HG02852 (cell line): ENCODE data around the gene MORC1.
"Not testable (repeated sequence)": the region's sequence is repeated elsewhere in the genome, so short reads cannot be mapped to it uniquely, and the experiment has no call there.

Experiments
- ATAC-seq: cut with Tn5 transposase; IDR thresholded peaks from one replicate; pipeline ENCODE4 v1.9.1; 2021; ENCODE audit warnings: mild to moderate bottlenecking, moderate library complexity; ENCODE audit not compliant: unreplicated experiment

MORC1 gene

DNA sequence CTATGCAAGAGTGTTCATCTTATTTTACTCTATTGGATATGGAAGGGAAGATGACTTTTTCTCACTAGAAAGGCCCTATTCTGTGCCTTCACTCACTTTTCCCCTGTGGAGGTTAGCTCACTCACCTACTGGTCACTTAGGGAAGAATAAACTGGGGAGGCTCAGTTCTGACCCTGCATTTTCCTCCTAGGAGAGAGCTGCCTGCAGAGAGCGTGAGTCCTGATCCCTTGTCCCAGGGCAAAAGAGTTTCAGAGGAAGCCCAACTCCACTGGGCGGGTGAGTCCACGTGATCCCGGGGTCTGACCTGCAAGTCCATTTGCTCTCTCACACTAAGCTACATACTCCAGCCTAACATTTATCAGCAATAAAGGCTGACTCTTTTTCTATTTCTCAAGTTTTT is 8.4 kb downstream of the MORC1 start:
- ATAC-seq: no peak

DNA sequence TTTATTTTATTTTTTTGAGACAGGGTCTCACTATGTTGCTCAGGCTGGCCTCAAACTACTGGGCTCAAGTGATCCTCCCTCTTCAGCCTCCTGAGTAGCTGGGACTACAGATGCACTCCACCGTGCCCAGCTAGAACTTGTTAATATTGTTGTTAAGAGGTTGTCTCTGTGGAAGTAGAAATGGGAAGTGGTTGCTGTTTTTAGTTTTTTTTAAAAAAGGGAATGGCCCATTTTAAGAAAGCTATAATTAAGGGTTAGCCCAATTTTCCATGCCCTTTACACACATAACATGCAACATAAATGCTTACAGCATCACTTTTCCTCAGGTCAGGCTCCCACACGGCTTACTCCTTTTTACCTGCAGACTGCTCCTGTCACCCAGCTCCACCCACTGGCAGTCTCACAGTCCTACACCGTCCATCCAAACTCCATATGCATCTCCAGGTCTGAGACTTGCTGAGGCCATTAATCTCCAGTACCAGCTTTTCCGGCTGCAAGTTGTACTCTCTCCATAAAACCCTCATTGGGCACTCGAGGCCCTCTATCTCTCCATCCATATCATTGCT is 19.8 kb downstream of the MORC1 start:
- no peak for ATAC-seq

DNA sequence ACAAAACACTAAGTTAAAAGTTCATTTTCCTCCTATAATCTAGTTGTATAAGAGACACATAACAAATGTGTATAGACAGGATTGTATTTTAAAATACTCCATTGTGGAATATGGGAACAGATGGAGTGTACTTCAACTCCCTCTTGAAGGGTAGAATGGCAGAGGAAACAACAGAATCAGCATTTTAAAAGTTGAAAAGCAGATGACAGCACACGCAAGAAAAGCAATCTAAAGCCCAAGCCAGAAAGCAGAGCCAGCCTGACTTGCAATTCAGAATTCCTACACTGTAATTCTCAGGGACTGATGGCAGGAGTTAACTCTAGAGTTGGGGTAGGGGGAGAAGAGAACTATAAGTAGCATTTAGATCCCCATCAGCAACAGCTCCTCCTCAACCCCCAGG is 22.8 kb downstream of the MORC1 start:
- ATAC-seq: no peak

DNA sequence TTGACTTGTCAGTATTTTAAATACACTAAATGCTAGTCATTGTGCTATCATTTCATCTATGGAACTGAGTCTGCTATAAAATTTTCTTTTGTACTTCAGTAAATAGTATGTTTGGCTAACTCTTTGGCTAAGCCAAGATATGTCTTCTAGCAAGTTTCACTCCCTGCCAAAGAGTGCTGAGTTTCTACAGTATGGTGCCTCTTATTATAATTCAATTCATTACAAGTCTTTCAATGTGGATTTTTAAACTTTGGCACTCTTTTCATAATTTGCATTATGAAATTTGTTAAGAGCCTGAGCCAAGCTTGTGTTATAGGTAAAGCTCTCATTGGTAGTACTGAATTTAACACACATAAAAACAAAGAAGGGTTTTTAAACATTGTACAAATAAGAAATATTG is 24.4 kb downstream of the MORC1 start:
- ATAC-seq: no peak

DNA sequence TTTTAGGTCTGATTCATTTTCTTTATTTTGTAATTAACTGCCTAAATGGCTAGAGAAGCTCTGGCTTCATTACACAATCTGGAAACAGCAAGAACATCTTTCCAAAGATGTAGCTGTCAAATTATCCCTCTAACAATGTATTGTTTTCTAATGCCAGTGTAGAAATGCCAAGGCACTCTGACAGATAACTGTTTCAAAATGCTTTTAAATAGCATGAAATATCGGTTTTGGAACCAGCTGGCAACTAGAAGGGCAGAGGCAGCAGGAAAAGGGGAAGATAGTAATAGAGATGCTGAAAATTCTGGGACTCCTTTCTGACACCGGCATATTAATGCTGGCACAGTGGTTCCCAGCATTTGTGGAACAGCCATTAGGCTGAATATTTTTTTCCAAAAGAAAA is 26.1 kb downstream of the MORC1 start:
- no peak for ATAC-seq

DNA sequence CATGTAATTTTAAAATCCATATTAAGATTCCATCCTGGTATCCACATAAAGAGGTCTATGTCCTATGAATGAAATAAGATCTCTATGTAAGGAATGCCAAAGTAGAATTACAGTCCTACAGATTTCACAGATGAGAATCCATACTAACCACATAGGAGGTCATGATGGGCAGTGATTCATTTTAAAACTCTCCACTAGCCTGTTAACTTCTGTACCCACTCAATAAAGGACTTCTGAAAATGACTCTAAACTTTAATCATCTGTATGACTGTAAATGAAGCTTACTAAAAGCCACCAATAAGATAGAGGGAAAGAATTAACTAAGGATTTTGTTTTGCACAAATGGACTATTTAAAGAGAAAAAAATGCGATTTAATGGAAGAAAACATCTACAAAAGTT is 28.7 kb downstream of the MORC1 start:
- no peak for ATAC-seq

DNA sequence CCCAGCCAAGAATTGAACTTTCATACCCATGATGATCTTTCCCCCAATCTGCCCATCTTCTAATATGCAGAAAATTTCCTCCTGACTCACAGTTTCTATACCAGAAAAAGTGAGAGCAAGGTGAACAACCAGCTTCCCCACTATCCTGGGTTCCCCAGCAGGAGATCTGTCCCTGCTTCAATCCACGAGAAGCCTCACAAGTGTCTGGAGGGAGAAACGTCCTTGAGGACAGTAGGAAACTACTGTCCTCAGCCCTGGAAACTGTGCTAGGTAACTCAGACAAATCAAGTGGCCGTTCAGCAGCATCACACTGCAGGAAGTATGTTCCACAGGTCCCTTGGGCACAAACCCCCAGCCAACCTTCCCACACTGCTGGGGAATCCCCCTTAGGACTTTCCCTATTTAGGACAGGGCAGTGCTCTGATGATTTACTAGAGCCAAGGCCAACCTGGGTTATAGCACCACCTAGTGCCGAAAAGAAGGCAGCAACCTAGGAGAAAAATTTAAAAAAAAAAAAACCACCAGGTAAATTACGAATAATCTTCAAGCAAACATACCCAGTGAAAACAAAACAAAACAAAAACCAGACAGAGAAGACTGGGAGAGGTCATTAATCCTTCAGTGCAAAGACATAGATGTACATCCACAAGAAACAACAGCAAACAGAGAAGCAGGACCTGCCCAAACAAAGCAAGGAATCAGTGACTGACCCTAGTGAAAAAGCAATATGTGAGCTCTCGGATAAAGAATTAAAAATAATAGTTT is 36.0 kb downstream of the MORC1 start:
- ATAC-seq: peak; percentile 99

DNA sequence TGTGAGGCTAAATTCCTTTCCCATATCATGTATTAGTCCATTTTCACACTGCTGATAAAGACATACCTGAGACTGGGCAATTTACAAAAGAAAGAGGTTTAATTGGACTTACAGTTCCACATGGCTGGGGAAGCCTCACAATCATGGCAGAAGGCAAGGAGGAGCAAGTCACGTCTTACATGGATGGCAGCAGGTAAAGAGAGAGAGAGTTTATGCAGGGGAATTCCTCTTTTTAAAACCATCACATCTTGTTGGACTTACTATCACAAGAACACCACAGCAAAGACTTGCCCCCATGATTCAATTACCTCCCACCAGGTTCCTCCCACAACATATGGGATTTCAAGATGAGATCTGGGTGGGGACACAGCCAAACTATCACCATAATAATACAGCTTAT is 37.8 kb downstream of the MORC1 start:
- ATAC-seq: not testable (repeated sequence)

DNA sequence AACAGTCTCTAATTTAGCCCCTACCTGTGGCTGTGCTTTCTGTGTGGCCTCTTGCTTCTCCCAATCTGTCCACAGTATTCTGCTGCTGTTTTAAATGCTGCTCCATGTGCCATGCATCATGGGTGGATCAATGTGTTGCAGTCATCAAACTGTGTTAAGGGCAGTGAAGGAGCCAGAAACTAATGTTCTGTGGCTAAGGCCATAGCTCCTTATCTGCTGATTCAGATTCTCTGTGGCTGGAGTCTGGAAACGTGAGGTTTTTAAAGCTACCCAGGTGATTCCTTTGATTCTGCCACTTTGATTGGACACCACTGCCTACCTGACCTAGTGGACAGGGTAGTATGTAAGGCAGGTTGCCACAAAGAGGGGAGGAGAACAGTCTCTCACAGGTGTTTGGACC is 44.8 kb downstream of the MORC1 start:
- ATAC-seq: no peak

DNA sequence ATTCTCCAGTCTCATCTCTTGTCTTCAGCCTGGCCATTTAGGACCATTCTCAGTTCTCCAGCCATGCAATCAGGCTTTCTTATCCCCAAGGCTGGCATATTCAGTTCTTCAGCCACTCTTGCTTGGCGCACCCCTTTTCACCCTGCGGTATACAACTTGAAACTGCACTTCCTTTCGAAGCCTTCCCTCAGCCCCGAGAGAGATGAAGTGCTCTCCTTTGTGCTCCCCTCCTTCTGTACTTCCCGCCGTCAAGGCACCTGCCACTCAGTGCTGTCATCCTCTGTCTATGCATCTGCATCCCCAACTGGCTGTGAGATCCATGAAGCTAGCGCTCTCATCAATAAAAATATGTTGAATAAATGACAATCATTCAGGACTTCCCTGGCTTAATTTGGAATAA is 45.7 kb downstream of the MORC1 start:
- ATAC-seq: peak; percentile 81

DNA sequence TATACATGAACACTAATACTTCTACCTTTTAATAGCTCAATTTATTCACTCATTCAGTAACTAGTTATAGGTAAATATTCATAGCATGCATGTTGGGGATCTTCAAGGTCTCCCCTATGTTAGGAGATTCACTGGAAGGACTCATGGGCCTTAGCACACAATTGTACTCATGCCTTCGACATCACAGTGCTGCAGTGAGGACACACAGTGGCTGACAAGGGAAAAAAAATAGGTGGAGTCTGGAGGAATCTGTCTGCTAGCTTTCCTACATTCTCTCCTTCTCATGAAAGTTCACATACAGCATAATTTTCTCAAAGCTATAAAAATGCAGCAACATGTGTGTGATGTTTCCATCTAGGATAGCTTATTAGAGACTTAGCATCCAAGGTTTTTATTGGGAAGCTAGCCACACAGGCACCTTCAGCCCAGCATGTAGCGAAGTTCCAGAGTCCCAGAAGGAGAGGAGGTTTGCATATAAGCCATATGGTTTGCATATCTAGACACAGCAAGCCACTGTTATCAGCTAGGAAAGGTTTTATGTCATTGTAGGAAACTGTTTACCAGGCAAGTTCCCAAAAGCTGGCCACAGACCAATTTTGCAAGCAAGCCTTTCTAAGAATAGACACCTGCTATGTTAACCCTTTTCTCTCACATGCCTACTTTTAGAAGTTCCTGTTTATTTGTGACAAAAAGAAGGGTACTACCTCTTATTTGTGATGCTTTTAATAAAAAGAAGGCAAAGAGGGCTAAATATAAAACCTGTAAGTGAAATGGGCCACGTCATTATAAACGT is 46.4 kb downstream of the MORC1 start:
- ATAC-seq: peak; percentile 48

DNA sequence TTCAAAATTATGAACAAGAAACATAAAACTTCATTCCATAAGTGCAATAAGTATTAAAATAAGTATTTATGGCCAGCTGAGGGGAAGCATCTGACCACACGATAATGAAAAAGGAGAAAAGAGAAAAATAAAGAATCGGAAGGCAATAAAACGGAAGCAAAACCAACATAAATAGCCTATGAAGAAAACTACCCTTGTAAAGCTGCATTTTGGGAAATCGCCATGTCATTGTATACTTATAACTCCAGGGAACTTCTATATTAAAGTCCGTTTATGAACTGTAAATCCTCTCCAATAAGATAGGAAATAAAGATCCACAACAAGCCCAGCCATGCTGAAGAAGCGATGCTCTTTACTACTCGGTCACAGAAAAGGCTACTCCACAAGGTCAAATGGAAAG is 47.7 kb downstream of the MORC1 start:
- no peak for ATAC-seq

DNA sequence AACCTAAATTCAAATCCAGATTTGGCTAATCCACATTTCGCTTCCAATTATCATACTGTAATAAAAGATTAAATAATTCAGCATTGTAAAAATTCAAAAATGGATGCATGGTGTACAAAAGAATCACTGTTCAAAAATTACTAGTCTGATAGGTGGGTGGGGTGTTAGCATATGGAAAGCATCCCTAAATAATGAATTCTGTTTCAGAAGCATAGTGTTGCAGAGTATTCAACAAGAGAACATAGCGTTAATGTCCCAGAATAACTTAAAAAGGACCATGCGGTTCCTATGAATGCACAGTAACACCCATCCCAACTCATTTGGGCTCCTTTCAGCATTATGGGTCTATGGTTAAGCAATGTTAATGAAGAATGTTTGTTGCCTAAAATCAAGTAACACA is 51.1 kb downstream of the MORC1 start:
- ATAC-seq: no peak

DNA sequence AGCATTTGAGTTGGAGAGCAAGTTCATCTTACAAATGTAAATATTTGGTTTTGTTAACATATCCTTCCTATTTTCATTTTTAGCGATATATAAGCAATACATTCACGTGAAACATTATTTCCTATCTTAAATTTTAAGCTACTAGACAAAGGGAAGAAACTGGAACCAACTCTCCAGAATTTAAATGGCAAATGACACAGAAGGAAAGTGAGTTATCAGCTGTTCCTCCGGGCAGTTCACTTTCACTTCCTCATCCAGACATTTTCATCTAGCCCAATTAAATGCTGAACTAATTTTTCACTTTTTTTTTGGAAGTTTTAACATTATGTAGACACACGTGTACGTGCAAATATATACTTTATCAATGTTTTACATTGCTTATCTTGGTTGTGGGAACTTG is 58.7 kb downstream of the MORC1 start:
- ATAC-seq: peak; percentile 92

DNA sequence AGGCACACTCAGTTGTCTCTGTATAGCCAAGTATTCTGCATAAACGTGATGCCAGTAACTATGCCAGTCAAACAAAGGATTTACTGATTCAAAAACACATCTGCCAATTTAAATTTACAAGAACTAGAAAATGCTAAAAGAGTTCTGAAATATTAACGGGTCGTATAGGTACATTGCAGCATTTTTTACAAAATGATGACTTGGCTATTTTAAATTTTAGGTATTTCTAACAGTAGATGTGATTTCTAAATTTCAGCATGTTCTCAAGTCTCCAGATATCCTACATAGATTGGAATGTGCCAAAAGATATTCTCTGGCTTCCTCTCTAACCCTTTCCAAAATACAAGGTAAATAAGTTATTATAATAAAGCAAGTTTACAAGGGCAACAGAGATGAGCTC is 60.3 kb downstream of the MORC1 start:
- no peak for ATAC-seq

DNA sequence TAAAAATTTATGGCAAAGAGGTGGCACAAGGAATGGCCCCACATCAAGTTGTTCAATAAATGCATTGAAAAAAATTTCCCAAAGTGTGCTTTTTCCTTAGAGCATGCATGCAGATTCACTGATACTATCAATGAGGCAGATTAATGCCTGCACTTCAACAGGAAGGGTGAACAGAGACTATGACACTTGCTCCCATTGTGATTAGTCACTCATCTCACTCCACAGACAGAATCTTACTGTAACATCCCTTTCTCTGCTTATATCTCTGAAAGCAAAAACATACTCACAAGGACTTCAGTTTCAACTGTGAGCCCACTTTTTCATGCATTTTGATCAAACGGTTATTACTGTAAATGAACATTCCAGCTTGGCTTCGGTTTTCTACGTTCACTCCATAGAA is 60.9 kb downstream of the MORC1 start:
- ATAC-seq: no peak

DNA sequence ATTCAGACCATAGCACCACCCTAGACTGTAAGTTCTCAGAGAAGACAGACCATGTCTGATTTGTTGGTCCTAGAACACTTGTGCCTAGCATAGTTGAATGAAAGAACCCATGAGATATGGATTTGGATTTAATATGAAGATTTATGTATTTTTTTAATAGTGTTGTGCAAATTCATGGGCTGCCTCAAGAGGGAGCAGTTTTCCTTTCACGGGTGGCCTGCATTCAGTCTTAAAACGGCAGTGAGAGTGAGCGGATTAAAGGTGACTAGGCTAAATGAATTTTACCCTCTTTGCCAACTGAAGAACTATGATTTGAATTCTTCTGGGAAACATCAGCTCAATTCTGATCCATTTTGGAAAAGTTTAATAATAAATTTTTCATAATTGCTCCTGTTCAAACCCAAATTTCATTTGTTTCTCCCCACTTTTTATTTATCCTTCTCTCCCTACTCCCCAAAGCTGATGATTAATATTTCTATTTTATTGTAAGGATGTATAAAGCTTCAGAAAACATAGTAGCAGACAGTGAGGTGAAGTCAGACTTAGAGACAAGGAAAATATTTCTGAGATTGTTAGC is 67.3 kb downstream of the MORC1 start:
- ATAC-seq: peak; percentile 80

DNA sequence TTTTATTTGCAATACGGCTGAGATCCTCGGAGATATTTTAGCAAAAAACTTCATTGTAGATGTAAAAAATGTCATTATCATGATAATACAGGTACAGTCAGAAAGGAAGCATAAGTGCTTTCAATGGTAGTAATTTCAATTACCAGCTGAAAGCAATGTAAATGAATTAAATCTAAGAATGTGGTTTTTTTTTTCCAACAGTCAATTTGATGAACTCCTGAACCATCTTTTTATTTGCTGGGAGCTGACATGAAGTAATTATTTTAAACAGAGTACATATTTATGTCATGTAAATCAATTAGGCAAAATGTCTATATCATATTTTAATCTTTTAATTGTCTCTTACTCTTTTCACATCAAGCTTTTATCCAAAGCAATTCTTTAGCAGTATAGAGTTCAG is 70.6 kb downstream of the MORC1 start:
- ATAC-seq: no peak

DNA sequence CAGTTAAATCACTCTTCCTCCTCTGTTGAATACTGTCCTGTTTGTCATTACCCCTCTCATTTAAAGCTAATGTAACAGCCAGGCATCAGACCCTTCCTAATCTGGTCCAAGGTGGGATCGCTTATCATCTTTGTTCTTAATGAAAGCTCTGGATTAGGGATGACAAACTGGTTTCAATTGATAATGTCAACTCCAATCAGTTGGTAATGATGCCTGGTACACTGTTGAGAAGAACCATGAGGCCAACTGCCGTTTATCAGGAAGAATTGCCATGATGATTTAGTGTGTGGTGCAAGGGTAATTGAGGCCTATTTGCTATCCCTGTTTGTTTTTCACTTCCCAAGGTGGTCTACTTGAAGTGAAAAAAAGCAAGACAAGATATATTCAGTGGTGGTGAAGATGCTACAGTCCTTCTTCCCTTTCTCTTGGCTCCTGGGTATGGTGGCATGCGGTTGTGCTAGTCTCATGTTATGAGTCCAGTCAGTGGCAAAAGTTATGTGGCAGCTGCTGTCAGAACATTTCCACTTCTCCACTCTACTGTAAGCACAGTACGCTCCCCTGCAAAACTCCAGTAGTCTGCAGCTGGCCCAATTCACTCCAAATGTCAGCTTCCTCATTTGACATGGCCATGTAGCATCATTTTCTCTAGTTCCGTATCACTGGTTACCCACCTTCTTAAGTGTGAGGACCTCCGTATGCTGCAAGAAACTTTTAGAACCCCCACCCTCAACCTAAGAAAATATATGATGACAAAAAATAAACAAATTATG is 72.5 kb downstream of the MORC1 start:
- ATAC-seq: no peak

DNA sequence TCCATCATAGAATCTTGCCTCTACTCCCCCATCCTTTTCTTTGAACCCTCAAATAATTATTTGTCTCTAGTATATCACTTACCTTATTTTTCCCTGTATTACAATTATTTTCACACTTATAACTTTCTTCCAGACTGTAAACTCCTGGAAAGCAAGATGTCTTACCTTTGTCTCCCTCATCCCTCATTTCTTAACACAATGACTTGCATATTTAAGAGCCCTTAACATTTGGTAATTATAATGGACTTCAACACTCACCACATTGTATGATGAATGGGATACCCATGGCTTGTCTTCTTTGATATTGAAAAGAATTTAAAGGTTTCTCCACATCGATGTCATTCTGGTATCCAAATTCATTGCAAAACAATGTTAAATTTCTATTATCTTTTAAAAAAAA is 82.9 kb downstream of the MORC1 start:
- ATAC-seq: no peak
